Adrenal gland (tissue), 5 donors: Measurements from ENCODE around the gene CPT1C.

Source experiments
- POLR2A ChIP-seq, 2 donors: fragments of 450-650 bp; IDR thresholded peaks; one replicate each; pipeline ENCODE4 v1.6.1; 2017; ENCODE audit warnings: antibody characterized with exemption in 2 of 2, mild to moderate bottlenecking in 2 of 2, moderate library complexity in 1 of 2
- TF ChIP-seq, protein P1 (sequence below), 6 experiments: fragments of 450-650 bp in 4 of 6; fragments of 200-600 bp in 2 of 6; sonication (generic) in 1 of 6; IDR thresholded peaks; 1 replicate in 5 of 6; 2 replicates in 1 of 6; pipeline versions ENCODE4 v1.5.1 to v1.8.0; 2016 to 2021; ENCODE audit warnings: antibody characterized with exemption in 6 of 6, mild to moderate bottlenecking in 2 of 6, moderate library complexity in 1 of 6
- donor health status: DM: no; HTN: no; CAD: no.

DNA sequence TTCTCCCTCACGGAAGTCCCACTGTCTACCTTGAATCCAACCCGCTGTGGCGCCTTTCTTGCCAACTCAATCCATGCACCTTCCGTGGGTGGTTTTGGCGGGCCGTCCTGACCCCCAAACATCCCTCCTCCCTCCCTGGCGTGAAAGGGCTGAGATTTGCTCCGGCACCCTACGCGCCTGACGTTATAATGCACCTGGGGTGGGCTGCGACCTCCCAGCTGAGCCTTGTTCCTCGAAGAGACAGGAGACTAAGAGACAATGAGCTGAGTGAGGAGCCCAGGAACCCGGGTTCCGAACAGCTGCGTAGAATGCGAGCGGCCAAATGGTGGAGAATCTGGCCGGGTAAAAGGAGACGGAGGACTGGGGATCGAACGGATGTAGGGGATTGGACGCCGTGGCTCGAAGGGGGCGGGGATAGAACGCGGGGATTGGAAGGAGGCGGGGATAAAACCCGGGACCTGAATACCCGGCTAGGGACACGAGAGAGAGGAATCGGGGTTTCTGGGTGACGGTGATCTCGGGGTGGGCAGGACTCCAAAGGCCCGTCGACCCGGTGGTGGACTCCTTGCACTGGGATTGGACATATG lies at the start of gene CPT1C:
- TF ChIP-seq, protein P1, sequence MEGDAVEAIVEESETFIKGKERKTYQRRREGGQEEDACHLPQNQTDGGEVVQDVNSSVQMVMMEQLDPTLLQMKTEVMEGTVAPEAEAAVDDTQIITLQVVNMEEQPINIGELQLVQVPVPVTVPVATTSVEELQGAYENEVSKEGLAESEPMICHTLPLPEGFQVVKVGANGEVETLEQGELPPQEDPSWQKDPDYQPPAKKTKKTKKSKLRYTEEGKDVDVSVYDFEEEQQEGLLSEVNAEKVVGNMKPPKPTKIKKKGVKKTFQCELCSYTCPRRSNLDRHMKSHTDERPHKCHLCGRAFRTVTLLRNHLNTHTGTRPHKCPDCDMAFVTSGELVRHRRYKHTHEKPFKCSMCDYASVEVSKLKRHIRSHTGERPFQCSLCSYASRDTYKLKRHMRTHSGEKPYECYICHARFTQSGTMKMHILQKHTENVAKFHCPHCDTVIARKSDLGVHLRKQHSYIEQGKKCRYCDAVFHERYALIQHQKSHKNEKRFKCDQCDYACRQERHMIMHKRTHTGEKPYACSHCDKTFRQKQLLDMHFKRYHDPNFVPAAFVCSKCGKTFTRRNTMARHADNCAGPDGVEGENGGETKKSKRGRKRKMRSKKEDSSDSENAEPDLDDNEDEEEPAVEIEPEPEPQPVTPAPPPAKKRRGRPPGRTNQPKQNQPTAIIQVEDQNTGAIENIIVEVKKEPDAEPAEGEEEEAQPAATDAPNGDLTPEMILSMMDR (IDR thresholded peaks at IDR 0.05), result no peak
- peak; percentile 36 to 67 for TF ChIP-seq POLR2A (IDR thresholded peaks at IDR 0.05)
